Measurements from ENCODE around the gene UROC1.

GRCh38 chr3:126498461-126498860, 19.1 kb downstream of the UROC1 start:
- TF ChIP-seq CTCF (conservative IDR thresholded peaks at IDR 0.05 in 1 of 2, IDR thresholded peaks at IDR 0.05 in 1 of 2; ENCODE audit: extremely low read depth in 1 of 2, insufficient read depth in 1 of 2, low read depth in 1 of 2, low read length in 2 of 2) (no peak), EZH2 (IDR thresholded peaks at IDR 0.05; ENCODE audit: borderline replicate concordance, low read length) (no peak)
